ENCODE results near the gene SRRM5. TPM values are rescaled to one million over a fixed set of nuclear protein-coding genes. Genes with fewer than 3 reads are reported as not detected.
A peak's percentile ranks its signal among the peaks of the same experiment; 100 is the strongest.
"Not testable (repeated sequence)": the region's sequence is repeated elsewhere in the genome, so short reads cannot be mapped to it uniquely, and the experiment has no call there.

SRRM5 gene
- total and polyA plus RNA-seq, 2 of the 13 experiments (the other 11 are each of a cell fraction or from before 2014, with no cell fraction given), result 0.11 to 0.16 TPM

DNA sequence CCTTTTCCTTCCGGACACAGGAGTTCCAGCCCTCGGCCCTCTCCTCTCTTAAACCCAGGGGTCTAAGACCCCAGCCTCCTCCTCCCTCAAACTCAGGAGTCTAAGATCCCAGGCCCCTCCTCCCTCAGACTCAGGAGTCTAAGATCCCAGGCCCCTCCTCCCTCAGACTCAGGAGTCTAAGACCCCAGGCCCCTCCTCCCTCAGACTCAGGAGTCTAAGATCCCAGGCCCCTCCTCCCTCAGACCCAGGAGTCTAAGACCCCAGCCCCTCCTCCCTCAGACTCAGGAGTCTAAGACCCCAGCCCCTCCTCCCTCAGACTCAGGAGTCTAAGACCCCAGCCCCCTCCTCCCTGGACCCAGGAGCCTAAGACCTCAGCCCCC lies 23.7 kb downstream of the SRRM5 start:
- Histone ChIP-seq H3K9ac (ENCODE audit: insufficient read depth, low read depth, low read length) (peak overlapping the region; percentile 87), H3K4me1 (ENCODE audit: insufficient read depth, low read length) (peaks cover 65% of the 10 kb centered on the region), H3K27ac (ENCODE audit: extremely low read length, insufficient read depth, low read length) (peak overlapping the region; percentile 90), H3K4me2 (ENCODE audit: low read depth, low read length) (peak overlapping the region; percentile 92), H3K4me3 (replicated peaks in 1 of 3; ENCODE audit: insufficient read depth in 1 of 3, low read depth in 2 of 3, low read length in 3 of 3) (peak overlapping the region; percentile 61 to 76 (median 67); a peak in 5 of 6 replicates)
- H3K79me2 ChIP-seq (ENCODE audit: insufficient read depth, low read length); DNase-seq (ENCODE audit: low spot score); H2AFZ ChIP-seq (ENCODE audit: low read length); H3K9me3 ChIP-seq (ENCODE audit: low read length); H3K36me3 ChIP-seq (replicated peaks in 1 of 2; ENCODE audit: control insufficient read depth in 1 of 2, insufficient read depth in 2 of 2, low read length in 2 of 2); H3K27me3 ChIP-seq (ENCODE audit: control insufficient read depth in 1 of 2, insufficient read depth in 2 of 2, low read length in 2 of 2); in situ Hi-C loops (cut with HindIII; ENCODE audit: extremely low pct_ligation_motif_present, low pct_unique_long_range_greater_than_20kb); ATAC-seq; FAIRE-seq; H4K20me1 ChIP-seq (ENCODE audit: insufficient read depth, low read length); BruUV-seq (replicated peaks); CTCF ChIA-PET (ENCODE audit: low intra/inter-chr PET ratio, low total read pairs): not testable (repeated sequence)
- WGBS (ENCODE audit: low lambda C conversion rate), result 3% methylated on average over 2 of the region's 2 CpGs
- POLR2A ChIA-PET, result interaction anchor here (0.6 to 2.3 kb wide), 6 partner anchors 11 to 577 kb away, joined by 3 to 20 read pairs (median 6); partner anchors contain the start of genes IRGQ, ZNF227 and ZNF576
- TF ChIP-seq ZSCAN22 (CRISPR knock-in tag; IDR thresholded peaks at IDR 0.05), result peak; percentile 93
- intact Hi-C loops (cut with micrococcal nuclease; ENCODE audit: unreplicated experiment), result loop anchor here (2.0 kb wide), 1 partner anchor 17 kb away; the partner anchor contains the start of gene ZNF428

DNA sequence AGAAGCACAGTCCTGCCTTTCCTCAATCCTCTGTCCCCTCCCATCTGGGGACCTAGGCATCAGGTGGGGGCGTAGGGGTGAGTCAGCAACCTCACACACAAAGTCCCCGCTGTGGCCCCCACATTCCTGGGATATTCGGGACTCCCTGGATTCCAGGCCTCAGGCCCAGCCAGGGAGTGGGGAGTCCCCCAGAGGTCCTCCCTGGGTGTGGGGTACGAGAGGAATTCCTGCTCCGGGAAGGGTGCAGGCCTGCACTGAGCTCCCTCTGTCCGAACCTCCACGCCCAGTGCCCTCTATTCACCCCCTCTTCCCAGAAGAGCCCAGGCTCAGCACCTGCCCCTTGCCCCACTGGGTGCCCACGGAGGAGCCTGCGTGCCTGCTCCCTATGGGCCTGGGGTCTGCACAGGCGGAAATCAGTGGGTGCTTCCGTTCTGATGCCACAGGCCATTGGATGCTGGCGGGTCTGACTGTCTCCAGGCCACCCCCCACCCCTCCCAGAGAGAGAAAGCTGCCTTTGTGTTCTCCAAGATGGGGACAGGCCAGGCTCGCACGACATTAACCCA lies 24.3 kb downstream of the SRRM5 start:
- Histone ChIP-seq H3K79me2 (ENCODE audit: insufficient read depth, low read length) (no peaks in the 10 kb centered on the region), H3K4me3 (replicated peaks in 1 of 3; ENCODE audit: insufficient read depth in 1 of 3, low read depth in 2 of 3, low read length in 3 of 3) (peak overlapping the region; percentile 4 to 76 (median 67); a peak in 1 of 6 replicates), H3K27me3 (ENCODE audit: control insufficient read depth in 1 of 2, insufficient read depth in 2 of 2, low read length in 2 of 2) (no peaks in the 10 kb centered on the region), H3K9ac (ENCODE audit: insufficient read depth, low read depth, low read length) (peak overlapping the region; percentile 87; the same call in 1 of the 2 replicates), H3K27ac (ENCODE audit: extremely low read length, insufficient read depth, low read length) (peak overlapping the region; percentile 90), H3K9me3 (ENCODE audit: low read length) (no peaks in the 10 kb centered on the region), H2AFZ (ENCODE audit: low read length) (no peak overlapping the region), H3K4me2 (ENCODE audit: low read depth, low read length) (peak overlapping the region; percentile 92), H3K4me1 (ENCODE audit: insufficient read depth, low read length) (peaks cover 68% of the 10 kb centered on the region), H3K36me3 (replicated peaks in 1 of 2; ENCODE audit: control insufficient read depth in 1 of 2, insufficient read depth in 2 of 2, low read length in 2 of 2) (no peaks in the 10 kb centered on the region), H4K20me1 (ENCODE audit: insufficient read depth, low read length) (no peaks in the 10 kb centered on the region)
- in situ Hi-C loops (cut with HindIII; ENCODE audit: extremely low pct_ligation_motif_present, low pct_unique_long_range_greater_than_20kb) (no loop called here), intact Hi-C loops (cut with micrococcal nuclease; ENCODE audit: unreplicated experiment) (no loop called here)
- CTCF ChIA-PET (ENCODE audit: low intra/inter-chr PET ratio, low total read pairs), result no interaction called here
- POLR2A ChIA-PET, result interaction anchor here (2.3 kb wide), 1 partner anchor 41 kb away, joined by 20 read pairs; the partner anchor contains the start of genes IRGQ and ZNF576
- peak; percentile 24 for DNase-seq (ENCODE audit: low spot score)
- BruUV-seq (replicated peaks), result no TSS peak
- ATAC-seq, result no peak
- no peak for FAIRE-seq
- WGBS (ENCODE audit: low lambda C conversion rate), result 25% methylated on average over 2 of the region's 14 CpGs
- no peak for TF ChIP-seq MYC (CRISPR knock-in tag; IDR thresholded peaks at IDR 0.05; ENCODE audit: borderline replicate concordance)
- no peak for TF ChIP-seq EZH2 (conservative IDR thresholded peaks at IDR 0.05; ENCODE audit: low read depth, low read length)
- no peak for TF ChIP-seq ZNF7 (CRISPR knock-in tag; IDR thresholded peaks at IDR 0.05)
- TF ChIP-seq XRCC5 (optimal IDR thresholded peaks at IDR 0.05; ENCODE audit: low read length), result peak; percentile 26
- TF ChIP-seq, protein P1, sequence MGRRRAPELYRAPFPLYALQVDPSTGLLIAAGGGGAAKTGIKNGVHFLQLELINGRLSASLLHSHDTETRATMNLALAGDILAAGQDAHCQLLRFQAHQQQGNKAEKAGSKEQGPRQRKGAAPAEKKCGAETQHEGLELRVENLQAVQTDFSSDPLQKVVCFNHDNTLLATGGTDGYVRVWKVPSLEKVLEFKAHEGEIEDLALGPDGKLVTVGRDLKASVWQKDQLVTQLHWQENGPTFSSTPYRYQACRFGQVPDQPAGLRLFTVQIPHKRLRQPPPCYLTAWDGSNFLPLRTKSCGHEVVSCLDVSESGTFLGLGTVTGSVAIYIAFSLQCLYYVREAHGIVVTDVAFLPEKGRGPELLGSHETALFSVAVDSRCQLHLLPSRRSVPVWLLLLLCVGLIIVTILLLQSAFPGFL (CRISPR knock-in tag; IDR thresholded peaks at IDR 0.05), result no peak
- TF ChIP-seq ZFAT (CRISPR knock-in tag; conservative IDR thresholded peaks at IDR 0.05), result no peak
- no peak for TF ChIP-seq ISL2 (CRISPR knock-in tag; IDR thresholded peaks at IDR 0.05)
- TF ChIP-seq, protein P2, sequence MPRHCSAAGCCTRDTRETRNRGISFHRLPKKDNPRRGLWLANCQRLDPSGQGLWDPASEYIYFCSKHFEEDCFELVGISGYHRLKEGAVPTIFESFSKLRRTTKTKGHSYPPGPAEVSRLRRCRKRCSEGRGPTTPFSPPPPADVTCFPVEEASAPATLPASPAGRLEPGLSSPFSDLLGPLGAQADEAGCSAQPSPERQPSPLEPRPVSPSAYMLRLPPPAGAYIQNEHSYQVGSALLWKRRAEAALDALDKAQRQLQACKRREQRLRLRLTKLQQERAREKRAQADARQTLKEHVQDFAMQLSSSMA (CRISPR knock-in tag; IDR thresholded peaks at IDR 0.05), result no peak
- TF ChIP-seq ZFX (CRISPR knock-in tag; IDR thresholded peaks at IDR 0.05; ENCODE audit: low read depth), result no peak
- TF ChIP-seq, protein P3, sequence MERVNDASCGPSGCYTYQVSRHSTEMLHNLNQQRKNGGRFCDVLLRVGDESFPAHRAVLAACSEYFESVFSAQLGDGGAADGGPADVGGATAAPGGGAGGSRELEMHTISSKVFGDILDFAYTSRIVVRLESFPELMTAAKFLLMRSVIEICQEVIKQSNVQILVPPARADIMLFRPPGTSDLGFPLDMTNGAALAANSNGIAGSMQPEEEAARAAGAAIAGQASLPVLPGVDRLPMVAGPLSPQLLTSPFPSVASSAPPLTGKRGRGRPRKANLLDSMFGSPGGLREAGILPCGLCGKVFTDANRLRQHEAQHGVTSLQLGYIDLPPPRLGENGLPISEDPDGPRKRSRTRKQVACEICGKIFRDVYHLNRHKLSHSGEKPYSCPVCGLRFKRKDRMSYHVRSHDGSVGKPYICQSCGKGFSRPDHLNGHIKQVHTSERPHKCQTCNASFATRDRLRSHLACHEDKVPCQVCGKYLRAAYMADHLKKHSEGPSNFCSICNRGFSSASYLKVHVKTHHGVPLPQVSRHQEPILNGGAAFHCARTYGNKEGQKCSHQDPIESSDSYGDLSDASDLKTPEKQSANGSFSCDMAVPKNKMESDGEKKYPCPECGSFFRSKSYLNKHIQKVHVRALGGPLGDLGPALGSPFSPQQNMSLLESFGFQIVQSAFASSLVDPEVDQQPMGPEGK (CRISPR knock-in tag; IDR thresholded peaks at IDR 0.05), result peak; percentile 85
- TF ChIP-seq SAP130 (CRISPR knock-in tag; IDR thresholded peaks at IDR 0.05; ENCODE audit: low read depth), result peak; percentile 33
- no peak for TF ChIP-seq ZBTB3 (CRISPR knock-in tag; IDR thresholded peaks at IDR 0.05; ENCODE audit: borderline replicate concordance, low read depth)
- TF ChIP-seq AGO2 (optimal IDR thresholded peaks at IDR 0.05; ENCODE audit: low read depth, low read length), result peak; percentile 65

Measured in HepG2 (cell line).